ENCODE data around the gene MB.

MB gene

DNA sequence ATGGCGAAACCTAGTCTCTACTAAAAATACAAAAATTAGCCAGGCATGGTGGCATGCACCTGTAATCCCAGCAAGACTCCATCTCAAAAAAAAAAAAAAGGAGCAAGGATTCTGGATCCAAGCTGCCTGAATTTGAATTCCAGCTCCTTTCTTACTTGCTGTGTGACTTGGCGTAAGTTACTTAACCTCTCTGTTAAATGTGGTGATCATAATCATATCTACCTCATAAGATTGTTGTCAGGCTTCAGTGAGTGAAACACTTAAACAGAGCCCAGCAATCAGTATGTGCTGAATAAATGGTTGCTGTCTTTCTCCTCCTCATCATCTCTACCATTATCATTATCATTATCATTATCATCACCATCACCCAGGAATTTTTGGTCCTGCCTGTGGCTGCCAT lies 2.7 kb downstream of the MB start:
- DNase-seq = no peak

DNA sequence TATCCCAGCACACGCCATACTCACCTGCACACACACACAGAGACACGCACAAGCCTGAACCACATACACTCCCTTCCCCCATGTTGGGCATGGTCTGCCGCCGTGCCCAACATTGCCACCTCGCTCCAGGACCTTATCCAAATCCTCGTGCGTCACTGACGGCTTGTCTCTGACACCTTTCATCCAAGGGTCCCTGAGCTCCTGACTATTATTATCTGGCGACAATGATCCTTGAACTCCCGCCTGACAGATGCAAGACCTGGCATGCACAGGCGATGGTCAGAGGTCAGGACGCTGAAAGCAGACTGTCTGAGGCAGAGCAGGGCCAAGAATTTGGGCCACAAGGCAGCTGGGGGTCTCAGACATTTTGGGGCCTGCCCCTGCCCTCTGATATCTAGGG lies 4.2 kb downstream of the MB start:
- no peak for DNase-seq

DNA sequence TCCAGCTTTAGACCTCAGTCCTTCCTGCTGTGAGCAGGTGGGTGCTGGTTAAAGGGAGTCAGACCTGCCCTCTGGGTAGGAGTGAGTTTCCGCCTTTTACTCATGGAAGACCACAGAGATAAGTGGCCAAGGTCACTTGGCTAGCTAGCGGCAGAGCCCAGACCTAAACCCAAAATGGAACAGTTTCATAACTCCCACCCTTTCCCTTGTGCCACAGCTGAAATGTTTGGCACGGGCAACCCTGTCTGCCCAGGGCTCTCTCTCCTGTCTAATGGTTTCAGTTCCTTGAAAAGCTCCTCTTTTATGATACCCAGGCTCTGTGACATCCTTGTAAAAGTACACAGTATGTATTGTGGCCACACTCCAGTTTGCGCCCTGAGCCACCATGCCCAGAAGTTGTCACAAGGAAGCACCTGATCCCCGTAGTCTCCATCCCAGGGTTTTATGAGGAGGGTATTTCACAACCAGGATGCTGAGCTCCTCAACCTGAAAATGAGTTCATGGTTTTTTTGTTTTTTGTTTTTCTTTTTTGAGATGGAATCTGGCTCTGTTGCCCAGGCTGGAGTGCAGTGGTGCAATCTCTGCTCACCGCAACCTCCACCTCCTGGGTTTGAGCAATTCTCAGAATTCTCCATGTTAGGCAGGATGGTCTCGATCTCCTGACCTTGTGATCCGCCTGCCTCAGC lies 5.1 kb downstream of the MB start:
- peak; percentile 41 to 55 (median 44) for DNase-seq

DNA sequence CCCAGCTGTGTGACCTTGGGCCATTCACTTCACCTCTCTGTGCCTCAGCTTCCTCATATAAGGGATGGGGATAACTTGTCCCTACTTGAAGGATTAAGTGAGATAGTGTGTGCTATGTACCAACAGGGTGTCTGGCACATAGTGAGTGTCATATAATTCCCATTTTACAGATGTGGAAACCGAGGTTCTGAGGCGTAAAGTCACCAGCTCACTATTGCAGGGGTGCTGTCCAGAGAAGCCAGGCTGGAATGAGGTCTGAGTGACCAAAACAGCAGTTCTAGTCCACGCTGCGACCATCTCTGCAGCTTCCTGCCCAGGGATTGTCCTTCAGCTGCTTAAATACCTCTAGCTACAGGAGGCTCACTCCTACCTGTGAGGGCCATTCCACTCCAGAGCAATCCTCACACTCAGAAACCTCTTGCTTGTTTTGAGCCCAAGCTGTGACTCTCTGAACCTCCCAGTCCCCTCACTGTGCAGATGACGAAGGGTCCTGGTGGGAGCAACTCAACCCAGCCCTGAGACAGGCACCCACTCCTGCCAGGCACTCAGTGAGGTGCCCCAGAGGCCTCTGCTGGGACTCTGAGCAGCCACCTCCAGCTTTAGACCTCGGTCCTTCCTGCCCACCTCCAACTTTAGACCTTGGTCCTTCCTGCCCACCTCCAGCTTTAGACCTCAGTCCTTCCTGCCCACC lies 5.8 kb downstream of the MB start:
- no peak for DNase-seq

DNA sequence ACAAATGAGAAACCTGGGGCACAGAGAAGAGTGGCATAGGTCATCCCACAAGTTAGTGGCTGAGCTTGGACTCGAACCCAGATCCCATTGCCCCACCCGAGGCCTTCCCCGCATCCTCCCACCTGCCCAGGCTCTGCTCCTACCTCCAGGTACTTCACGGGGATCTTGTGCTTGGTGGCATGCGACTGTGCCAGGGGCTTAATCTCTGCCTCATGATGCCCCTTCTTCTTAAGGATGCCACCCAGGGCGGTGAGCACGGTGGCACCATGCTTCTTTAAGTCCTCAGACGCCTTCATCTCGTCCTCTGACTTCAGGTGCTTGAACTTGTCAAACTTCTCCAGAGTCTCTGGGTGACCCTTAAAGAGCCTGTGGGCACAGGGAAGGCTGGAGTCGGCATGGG lies 6.4 kb downstream of the MB start:
- DNase-seq = no peak

DNA sequence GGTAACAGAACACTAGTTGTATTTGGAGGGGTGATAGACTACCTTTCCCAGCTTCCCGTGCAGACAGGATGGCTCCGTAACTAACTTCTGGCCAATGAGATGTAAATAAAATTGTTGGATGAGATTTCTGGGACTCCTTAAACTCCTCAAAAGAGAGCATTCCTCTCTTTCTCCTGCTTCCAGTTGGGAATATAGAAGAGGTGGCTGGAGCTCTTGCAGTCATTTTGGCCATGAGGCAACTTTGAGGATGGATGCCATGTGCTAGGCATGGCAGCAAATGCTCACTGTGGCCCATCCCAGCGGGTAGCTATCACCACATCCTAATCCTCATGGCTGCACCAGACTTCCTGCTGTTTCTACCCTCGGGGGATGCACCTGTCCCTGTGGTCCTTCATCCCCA lies 7.4 kb downstream of the MB start:
- no peak for DNase-seq

DNA sequence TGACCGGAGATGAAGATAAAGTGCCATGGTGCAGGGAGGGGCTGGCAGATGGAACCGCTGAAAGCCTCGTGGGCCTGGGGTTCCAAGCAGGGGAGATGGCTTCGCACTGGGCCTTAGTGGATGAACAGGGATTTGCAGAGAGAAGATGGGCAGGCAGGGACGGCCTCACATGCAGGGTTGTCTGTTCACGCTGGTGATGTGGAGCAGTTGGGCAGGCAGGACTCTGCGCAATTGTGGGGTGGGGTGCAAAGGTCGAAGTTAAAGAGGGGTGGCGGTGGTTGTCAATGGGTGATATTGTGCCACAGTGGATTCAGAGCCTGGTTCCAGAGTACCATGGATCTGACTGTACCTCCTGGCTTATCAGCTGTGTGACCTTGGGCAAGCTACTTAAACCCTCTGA lies 7.9 kb downstream of the MB start:
- no peak for DNase-seq

DNA sequence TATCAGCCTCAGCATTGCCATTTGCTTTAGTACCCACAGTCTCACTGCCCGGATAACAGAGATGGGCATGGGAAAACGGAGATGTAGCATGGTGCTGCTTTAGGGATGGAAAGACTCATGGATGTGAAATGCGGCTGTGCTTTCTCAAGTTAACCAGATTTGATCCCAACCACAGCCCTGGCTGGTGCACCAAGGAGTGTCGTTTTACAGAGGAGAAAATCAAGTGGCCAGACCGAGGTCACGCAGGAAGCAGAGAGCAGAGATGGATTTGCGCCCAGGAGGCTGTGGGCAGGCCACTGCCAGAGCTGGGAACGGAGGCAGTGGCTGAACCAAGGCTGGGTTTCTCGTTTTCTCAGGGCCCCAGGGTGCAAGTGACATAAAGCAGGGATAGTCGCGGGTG lies 9.0 kb downstream of the MB start:
- no peak for DNase-seq

DNA sequence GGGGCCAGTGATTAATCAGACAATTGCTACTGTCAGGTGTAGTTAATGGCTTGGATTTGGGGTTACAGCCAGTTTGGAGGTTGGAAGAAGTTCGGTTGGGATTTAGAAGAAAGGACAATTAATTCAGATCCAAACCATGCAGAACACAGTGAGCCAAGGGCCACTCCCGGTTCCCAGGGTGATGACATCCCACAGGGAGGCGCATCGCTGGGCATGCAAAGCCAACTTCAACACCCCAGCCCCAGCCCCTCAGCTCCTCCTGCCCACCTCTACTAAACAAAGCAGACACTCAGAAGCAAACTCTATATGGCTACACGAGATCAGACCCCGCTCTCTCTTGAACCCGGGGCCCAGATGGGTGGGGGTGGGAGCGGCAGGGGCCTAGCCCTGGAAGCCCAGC lies 10.2 kb downstream of the MB start:
- DNase-seq = no peak

DNA sequence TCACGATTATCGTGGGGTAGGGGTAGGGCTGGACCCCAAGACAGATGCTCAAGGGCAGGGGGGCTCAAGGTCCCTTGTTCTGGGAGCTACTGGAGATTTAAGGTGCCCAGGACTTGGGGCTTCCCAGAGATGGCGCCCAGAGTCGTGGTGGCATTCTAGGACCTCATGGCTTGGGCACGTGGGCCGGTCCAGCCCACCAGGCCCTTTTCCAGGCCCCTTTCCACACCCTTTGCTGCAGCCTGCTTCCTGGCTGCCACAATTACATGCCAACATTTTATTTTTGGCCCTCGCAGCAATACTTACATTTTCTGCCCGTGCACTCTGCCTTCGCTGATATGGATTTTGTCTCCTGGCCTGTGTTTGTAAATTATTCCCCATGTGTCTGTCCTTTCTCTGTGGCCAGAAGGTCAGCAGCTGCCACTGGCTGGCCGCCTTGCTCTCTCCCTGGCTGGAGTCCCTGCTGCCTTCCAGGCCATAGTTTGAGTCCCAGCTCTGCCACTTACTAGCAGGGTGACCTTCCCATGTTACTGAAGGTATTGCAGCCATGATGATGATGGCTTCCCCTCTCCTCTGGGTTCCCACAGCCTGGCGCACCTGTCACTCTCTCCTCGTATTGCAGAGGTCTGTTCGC lies 11.2 kb downstream of the MB start:
- DNase-seq = no peak

DNA sequence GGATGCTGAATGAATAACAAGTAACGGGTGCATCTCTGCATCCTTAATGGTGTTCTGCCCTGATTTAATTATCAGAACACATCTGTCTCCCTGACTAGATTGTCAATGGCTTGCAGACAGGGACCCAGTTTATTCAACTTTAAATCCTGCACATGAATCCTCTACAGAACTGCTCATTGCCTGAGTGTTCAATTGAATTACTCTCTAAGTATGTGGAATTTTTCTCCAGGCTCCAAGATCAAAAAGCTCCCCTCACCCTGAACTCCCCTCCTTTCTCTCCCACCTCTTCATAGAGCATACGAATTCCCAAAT lies 11.8 kb downstream of the MB start:
- DNase-seq = no peak

DNA sequence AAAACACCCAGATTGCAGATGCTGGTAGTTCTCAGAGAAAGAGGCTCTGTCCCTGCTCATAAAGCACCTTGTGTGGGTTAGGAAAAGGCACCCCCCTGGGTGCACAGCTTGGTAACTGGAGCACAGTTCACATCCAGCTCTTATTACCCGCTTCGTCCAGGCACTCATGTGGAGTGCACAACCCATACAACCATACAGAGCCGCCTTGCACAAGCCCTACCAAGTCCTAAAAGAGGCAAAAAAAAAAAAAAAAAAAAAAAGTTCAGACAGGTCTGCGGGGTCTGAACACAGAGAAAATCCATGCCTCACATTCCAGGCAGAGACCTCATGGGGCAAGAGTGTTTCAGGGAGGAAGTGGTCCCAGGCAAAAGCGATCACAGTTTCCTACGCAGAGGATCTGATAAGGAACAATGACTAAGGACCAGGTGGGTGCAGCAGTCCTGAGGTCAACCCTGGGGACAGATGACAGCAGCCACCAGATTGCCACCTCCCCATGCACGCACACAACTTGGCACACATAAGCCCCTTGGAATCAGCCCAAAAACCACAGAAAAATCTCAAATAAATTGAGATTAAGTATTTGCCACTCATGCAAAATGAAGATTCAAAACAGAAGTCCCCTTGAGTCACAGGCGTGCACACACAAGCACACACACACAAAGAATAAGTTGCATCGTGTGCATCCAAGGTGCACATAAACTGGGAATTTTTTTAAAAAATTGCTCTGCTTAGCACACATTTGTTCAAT lies 12.3 kb downstream of the MB start:
- DNase-seq = peak; percentile 70 to 77 (median 71)

DNA sequence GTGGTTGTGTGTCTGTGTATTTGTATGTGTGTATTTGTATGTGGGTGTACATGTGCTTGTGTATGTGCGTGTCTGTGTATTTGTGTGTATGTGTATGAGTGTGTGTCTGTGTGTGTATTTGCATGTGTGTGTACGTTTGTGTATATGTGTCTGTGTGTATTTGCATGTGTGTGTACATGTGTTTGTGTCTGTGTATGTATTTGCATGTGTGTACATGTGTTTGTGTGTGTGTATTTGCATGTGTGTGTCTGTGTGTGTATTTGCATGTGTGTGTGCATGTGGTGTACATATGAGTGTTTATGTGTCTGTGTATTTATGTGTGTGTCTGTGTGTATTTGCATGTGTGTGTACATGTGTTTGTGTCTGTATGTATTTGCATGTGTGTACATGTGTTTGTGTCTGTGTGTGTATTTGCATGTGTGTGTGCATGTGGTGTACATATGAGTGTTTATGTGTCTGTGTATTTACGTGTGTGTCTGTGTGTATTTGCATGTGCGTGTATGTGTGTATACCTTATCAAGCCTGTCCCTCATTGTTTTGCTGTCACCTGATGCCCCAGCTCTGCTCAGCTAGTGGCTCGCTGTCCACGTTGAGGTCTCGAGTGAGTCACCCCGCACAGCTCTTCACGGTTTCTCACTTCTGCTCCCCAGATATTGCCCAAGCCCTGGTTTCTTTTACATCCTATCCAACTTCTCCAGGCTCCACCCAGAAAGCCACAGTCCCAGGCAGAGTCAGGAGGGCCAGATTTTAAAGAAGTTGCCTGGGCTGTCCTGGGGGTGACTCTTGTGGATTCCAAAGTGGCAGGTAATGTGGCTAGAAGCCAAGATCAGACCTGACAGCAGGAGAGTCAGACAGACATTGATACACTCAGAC lies 15.2 kb downstream of the MB start:
- DNase-seq = peak; percentile 93 to 97 (median 96)

DNA sequence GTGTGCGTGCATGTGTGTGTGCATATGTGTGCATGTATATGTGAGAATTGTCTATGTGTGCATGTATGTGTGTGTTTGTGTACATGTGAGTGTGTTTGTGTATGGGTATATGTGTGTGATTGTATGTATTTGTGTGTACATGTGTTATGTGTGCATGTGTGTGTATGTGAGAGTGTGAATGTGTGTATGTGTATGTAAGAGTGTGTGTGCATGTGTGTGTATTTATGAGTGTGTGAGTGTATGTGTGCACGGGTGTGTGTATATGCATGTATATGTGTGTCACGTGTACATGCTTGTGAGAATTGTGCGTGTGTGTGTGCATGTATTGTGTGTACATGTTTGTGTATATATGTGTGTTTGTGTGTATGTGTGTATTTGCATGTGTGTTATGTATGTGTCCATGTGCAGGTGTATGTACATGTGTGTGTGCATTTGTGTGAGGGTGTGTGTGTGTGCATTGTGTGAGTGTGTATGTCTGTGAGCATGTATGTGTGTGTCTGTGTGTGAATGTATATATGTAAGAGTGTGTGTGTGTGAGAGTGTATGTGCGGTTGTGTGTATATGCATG lies 16.0 kb downstream of the MB start:
- DNase-seq = no peak

DNA sequence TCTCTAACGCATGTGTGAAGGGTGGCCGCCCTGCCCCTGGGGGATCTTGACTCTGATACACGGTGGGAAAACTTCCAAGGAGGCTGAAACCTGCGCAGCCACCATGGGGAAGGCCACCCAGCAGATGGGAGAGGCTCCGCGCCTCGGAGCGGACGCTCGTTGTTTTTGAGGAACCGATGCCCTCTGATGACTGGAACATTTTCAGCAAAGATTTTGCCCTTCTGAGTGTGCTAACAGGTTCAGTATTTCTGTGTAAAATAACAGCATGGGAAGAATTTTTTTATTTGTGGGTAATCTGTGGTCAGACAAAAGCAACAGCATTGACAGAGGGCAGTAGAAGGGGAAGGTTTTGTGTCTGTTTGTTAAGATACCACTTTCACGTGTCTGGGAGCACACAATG lies 16.7 kb downstream of the MB start:
- DNase-seq = peak; percentile 51 to 81 (median 65)

DNA sequence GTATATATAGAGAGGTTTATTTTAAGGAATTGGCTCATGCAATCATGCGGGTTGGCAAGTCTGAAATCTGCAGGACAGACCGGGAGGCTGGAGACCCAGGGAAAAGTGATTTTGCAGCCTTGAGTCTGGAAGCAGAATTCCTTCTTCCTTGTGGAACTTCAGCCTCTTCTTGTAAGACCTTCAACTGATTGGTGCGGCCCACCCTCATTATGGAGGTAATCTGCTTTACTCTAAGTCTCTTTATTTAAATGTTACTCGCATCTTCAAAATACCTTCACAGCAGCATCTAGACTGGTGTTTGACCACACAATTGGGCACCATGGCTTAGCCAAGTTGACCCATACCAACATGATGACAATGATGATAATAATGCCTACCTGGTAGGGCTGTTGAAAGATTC lies 17.8 kb downstream of the MB start:
- DNase-seq = no peak

DNA sequence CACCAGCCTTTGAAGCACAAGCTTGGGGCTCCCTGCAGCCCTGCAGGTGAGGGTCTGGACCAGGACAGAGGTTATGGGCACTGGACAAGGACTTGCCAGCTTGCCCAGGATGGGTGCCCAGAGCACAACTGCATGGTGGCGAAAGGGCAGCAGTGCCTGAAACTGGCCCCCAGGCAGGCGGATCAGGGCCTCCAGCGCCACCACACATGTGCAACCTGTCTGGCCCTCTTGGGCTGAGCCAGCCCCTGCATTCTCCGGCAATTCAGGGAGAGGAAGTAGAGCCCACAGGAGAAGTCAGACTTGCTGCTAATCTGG lies 18.8 kb downstream of the MB start:
- DNase-seq = peak in 1 of 3 donors; percentile 27

DNA sequence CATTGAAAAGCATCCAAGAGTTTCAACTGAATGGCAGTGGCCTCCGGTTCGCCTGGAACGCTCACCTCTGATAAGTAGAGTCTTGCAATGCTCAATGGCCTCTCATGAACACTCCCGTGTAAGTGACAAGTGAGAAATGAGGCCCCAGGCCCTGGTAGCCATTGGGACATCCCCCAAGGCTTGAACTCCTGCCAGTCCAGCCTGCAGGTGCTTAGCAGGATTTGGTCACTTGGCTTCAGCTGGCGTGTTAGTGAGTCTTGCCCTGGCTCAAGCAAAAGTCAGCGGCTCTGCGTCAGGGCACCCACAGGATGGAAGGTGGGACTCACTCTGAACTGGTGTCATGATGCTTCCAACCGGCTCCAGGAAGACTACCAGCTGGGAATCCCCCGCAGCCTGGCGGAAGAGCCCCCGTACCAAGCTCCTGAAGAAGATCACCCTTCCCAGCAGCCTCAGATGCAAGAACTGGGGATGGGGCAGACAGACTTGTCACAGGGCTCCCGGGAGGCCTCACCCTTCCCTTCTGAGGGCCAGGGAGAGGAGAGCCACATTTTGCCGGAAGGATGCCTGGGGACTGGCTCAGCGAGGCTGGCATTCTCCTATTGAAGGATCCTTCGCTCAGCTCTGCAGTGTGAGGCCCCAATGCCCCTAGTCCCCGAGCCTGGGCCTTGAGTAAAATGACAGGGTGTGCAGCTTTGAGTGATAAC lies 19.3 kb downstream of the MB start:
- DNase-seq = no peak

DNA sequence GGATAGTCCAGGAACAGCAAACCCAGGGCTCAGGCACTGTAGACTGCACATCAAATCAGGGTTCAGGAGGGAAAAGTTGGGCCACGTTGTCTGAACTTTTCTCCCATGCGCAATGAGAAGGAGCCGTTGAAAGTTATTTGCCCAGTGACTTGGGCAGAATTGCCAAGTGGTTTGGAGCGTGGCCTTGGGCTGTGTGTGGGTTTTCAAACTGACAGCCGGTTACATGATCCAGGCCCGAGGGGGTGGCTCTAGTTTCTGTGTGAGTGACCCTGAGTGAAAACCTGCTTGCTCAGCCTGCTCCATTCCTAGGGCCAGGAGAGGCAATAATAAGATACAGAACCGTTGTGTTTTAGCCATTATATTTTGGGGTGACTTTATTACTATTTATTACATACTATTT lies 20.3 kb downstream of the MB start:
- no peak for DNase-seq

DNA sequence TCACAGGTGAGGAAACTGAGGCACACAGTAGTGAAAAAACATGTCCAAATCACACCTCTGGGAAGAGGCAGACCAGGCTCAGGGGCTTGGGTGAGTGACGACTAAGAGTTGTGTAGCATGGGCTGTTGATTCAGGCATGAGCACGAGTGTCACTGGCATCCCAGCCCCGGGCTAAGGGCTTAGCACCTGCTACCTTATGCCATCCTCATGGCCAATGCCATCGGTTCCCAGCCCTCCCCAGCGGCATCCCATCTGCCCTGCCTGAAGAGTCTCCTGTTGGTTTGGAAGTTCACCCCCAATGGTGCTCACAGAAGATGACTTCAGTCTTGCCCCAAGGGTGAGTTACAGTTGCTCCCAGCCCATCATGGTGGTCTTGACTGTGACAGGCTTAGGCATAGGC lies 22.4 kb downstream of the MB start:
- no peak for DNase-seq

DNA sequence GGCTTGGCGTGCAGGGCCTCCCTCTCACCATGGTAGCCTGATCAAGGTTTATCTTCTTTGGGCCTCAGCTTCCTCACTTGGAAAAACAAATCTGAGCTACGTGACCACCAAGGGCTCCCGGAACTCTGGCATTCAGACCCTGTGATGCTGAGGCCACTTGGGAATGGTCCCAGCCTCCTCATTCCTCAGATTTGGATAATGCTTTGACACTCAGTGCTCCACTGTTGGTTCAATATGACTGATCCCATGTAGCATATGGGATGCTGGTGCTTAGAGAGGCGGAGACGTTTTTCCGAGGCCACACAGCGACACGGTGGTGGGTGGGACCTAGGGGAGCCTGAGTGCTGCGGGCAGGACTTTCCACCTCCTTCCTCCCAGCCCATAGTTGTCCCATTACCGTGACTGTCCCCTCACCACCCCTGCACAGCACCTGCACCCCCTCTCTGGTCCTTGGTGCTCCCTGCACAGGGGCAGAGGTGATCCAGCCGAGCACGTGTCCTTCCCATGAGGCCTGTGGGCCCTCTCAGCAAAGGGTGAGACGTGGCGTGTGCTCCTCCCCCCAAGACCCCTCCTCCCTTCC lies 23.1 kb downstream of the MB start:
- DNase-seq = no peak

Measured in suppressor macrophage treated with lipopolysaccharide for 1 hour (primary cell).